NCI-H82 (cell line): ENCODE measurements around the gene ATF6.
"Not testable (repeated sequence)": the region's sequence is repeated elsewhere in the genome, so short reads cannot be mapped to it uniquely, and the experiment has no call there.

Source experiments
- DNase-seq: peaks from one replicate; lab custom pipeline; 2025; lab: John Stamatoyannopoulos, UW

ATF6 gene

DNA sequence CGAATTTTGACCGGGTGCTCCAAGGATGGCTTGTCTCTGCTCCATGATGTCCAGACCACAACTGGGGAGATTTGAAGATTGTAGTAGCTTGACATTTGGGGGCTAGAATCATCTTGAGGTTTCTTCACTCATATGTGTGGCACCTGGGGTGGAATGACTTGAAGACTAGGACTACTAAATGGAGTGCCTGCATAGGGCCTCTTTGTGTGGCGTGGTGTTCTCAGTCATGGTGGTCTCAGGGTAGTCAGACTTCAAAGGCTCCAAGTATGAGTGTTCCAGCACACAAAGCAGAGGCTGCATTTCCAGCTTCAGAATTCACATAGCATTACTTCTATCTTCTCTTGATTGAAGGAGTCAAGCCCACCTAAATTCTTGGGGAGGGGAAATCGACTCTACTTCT lies 16.8 kb downstream of the ATF6 start:
- DNase-seq, result no peak

DNA sequence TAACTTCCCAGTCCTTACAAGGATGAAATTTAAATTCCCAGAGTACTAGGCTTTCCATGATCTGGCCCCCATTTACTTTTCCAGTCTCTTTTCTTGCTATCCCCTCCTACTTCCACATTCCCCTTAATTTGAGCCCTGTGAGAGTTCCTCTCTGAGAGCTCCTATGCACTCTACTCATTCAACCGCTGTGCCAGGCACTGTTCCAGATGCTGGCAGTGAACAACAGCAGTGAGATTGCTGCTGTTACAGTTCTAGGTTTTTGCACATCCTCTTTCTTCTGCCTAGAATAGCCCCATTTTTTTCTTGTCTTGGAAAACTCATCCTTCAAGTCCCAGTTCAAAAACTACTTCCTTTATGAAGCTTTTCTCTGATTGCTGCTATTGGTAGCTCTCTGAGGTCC lies 18.8 kb downstream of the ATF6 start:
- no peak for DNase-seq

DNA sequence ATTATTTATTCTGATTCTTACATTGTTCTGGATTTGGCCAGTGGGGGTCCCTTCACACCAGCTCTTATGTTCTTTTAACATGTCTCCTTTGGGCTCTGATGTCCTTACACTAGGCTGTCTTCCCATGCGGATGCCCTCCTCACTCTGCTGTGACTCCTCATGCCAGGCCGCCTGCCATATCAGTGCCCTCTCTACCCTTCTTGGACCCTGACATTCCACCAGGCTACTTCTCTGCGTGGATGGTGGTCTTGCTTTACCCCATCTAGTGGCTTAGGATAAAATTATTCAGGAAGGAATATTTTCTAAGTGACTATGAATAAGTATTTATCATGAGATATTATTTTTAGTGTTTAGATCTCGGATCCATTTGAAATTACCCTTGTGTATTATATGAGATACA lies 21.2 kb downstream of the ATF6 start:
- DNase-seq, result no peak

DNA sequence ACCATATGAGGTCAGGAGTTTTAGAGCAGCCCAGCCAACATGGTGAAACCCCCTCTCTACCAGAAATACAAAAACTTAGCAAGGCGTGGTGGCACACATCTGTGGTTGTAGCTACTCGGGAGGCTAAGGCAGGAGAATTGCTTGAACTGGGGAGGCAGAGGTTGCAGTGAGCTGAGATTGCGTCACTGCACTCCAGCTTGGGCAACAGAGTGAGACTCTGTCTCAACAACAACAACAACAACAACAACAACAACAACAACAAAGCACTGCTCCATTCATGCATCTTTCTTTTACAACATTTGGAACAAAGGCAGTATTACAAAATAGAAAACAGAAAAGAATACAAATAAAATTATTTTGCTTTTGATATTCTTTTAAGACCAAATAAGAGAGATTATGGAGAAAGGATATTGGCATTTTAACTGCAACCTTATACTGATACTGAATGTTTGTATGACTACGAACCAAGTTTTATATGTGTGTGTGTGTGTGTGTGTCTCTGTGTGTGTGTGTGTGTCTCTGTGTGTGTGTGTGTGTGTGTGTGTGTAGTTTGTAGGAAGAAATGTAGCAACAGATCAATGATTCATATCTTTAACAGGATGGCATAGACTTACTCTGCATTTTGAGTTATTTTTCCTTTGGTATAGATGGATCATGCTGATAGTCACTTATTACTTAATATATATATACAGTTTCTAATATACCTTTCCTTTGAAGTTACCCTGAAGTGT lies 24.6 kb downstream of the ATF6 start:
- no peak for DNase-seq

DNA sequence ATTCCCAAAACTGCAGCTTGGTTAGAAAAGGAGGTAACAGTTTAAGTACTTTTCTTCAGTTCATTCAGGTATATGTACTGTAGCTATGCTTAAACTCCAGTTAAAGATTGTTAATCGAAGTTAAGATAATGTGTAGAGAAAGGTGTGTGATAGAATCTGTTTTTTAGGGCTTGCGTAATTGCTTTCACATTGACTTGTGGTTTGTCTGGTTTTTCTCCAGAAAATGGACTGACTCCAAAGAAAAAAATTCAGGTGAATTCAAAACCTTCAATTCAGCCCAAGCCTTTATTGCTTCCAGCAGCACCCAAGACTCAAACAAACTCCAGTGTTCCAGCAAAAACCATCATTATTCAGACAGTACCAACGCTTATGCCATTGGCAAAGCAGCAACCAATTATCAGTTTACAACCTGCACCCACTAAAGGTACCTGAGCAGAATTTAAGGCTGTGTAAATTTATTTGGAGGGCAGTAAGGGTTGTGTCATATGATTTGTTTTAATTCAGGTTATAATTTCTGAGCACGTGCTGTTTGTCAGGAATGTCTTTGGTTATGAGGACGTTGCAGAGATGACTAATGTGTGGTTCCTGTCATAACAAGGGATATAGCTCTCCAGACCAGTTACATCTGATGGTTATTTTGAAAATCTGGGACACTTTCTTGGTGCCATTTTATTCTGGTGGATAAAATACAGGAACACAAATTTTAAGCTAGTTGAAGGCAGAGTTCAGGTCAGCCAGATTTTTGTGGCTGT lies 26.0 kb downstream of the ATF6 start:
- DNase-seq, result no peak

DNA sequence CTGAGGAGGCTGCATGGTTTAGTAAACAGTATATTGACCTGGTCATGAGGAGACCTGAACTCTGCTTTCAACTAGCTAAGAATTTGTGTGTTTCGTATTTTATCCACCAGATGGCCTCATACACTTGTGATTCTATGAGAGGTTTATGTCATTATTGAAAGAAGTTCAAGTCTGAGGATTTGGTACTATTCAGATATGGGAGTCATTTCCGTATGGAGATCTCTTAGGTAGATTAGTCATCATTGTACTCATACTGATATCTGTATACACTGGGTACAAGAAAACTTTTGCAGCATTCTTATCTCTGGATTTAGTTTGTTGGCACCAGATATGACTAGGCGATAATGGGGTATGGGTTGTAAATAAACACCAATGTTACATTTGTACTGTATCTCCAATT lies 26.6 kb downstream of the ATF6 start:
- DNase-seq, result peak; percentile 71

DNA sequence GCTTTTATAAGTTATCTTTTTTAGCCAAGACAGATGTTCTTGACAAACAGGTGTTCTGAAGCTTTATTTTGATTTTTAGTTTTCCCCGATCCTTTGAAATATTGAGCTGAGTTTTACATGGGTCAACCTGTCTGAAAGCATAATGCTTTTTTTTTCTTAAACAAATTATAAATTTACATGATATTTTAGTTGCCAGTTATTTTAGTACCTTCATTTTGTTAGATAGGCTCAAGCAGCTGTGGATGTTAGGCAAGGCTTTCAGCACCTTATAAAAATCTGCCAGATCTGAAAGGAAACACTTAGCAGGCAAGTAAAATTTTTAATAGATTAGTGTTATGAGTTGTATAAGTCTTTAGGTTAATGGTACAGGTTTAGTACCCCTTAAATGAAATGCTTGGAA lies 33.7 kb downstream of the ATF6 start:
- DNase-seq, result no peak

DNA sequence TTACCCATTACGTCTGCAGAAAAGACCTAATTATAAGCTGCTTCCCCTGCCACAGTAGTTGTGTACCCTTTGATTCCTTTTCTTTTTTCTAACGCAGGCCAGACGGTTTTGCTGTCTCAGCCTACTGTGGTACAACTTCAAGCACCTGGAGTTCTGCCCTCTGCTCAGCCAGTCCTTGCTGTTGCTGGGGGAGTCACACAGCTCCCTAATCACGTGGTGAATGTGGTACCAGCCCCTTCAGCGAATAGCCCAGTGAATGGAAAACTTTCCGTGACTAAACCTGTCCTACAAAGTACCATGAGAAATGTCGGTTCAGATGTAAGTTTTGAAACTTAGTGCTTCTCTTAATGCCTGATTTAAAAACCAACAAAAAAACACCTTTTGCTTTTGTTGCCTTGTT lies 35.8 kb downstream of the ATF6 start:
- no peak for DNase-seq

DNA sequence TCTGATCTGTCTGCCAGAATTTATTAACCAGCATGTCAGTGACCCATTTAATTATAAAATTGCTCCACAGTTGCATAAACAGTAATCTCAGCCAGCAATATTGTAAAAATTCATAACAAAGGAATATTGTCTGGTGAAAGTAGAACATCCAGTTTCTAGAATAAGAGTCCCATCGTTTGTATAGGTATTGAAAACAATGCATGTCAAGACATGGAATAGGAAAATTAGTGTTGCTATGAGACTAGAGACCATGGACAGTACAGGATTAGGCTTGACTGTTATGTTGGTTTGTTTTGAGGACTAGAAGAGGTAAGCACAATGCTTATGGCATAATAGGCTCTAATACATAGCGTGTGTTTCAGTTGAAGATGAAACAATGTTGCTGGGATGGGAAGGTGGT lies 37.1 kb downstream of the ATF6 start:
- DNase-seq, result no peak

DNA sequence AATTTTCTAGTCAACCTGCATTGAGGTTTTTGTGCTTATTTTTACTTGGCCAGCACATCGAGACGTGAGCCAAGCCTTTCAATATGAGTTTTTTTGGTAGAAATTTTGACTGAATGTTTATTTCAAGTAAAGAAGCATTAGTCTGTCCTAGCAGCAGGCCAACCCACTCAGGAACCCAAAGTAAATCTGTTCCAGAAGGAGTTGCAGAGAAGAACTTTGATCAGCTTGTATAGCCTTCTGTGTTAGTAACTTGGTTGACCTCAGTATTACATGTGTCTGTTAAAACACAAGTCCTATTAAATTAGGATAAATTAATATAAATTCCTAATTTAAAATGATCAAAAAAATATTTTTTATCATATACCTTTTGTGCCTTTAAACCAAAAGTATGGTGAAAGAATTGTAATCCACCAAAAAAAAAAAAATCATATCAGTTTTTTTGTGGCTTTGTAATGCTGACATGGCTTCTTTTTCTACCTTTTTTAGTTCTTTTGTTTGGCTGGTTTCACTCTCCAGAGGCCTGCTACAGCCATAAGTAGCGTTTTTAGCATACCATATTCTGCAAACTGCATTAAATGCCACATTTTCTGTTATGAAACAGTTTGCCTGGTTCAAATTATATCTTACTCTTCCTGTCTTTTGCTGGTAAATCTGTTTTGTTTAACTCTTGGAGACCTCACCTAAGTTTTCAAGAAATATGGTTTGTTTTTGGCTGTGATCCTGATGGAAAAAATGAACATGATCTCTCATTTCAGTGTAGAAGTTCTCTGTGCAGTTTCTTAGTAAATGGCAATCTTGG lies 39.5 kb downstream of the ATF6 start:
- DNase-seq, result no peak

DNA sequence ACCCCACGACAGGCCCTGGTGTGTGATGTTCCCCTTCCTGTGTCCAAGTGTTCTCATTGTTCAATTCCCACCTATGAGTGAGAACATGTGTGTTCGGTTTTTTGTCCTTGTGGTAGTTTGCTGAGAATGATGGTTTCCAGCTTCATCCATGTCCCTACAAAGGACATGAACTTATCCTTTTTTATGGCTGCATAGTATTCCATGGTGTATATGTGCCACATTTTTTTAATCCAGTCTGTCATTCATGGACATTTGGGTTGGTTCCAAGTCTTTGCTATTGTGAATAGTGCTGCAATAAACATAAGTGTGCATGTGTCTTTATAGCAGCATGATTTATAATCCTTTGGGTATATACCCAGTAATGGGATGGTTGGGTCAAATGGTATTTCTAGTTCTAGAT lies 43.1 kb downstream of the ATF6 start:
- DNase-seq, result not testable (repeated sequence)

DNA sequence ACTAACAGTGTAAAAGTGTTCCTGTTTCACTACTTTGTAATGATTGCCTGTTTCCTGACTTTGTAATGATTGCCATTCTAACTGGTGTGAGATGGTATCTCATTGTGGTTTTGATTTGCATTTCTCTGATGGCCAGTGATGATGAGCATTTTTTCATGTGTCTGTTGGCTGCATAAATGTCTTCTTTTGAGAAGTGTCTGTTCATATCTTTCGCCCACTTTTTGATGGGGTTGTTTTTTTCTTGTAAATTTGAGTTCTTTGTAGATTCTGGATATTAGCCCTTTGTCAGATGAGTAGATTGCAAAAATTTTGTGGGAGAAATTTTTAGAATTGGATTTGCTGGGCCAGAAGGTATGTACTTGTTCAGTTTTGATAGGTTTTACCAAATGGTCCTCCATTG lies 43.5 kb downstream of the ATF6 start:
- not testable (repeated sequence) for DNase-seq

DNA sequence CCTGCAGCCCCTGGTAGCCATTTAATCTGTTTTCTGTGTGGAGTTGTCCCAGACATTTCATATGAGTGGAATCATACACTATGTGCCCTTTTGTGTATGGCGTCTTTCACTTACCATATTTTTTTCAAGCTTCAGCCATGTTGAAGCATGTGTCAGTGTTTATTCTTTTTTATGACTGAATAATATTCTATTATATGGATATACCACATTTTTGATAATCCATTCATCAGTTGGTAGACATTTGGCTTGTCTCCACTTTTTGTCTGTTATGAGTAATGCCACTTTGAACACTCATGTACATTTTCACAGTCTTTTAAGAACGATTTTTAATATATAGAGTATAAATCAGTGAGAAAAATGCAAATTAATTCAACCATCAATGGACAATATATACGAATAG lies 44.7 kb downstream of the ATF6 start:
- no peak for DNase-seq

DNA sequence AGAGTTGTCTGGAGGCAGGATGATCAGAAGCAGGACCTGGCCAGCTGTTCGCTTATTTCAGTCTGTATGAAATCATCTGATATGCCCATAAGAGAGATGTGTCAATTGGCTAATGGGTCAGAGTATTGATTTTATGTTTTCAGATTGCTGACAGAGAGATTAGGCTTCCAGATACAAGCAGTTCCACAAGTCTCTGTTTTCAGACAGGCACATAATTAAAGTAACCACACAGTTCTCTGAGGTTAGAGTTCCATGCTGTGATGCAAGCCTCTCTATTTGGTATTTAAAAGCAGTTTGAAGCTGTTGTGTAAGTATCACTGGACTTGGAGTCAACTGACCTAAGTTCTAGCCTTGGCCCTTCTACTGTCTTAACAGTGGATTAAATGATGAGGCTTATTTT lies 50.1 kb downstream of the ATF6 start:
- DNase-seq, result no peak

DNA sequence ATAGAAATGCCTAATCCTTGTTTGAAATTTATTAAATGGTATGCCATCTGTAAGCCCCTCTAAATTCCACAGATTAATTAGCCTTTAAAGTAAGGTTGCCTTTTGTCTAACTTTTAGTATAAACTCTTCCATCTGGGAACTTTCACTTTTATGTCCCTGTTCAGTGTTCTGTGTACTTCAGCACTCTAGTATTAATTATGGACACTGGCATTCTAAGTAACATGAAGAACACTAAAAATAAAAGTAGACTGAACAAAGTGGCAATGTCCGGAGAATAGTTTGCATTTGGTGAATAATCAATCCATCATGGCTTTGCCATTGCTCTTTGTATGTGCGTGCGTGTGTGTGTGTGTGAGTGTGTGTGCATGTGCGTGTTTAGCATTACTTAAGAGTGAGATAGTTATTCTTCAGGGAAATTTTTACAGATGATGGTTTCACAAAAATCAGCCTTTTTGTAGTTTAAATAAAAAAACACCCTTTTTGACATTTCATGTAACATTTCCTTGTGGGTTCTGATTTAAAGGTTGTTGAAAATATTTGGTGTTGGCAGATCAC lies 51.1 kb downstream of the ATF6 start:
- no peak for DNase-seq

DNA sequence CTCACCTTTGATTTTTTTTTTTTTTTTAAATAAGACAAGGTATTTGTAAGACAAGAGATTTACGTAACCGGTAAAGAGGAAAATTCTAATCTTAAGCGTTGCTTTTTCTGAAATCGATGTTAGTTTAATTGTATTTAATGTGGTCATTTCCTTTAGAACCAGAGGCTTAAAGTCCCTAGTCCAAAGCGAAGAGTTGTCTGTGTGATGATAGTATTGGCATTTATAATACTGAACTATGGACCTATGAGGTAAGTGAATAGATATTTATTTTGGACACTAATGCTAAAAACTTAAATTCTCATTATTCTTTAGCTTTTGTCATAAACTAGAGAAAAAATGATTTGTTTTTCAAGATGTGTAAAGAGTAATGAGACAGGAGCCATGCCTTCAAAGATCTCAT lies 54.8 kb downstream of the ATF6 start:
- DNase-seq, result no peak

DNA sequence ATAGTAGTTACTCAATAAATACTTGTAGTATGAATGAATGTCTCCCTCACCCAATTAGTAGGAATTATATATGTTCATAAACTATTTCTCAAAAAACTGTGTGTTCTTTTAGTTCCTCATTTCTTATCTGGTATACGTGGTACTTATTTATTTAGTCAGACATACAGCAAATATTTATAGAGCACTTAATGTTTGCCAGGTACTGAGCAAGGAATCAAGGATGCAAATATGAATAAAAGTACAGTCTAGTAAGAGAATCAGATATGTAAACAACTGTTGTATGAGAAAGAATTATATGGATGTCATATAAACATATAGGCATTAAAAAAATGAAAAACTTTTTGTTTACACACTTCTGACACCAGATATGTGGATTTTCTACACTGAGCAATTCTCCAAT lies 58.5 kb downstream of the ATF6 start:
- no peak for DNase-seq

DNA sequence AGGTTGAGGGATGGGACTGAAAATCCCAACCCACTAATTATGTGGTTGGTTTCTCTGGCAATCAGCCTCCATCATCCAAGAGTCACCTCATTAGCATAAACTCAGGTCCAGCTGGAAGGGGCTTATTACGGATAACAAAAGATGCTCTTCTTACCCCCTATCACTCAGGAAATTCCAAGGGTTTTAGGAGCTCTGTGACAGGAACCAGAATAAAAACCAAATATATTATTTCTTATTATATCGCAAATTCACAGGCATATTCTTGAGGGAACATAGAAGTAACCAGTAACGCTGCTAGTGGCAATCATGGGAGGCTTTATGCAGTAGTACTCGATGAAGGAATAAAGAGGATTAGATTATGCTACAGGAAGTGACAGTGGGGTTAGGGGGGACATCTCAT lies 59.7 kb downstream of the ATF6 start:
- DNase-seq, result no peak

DNA sequence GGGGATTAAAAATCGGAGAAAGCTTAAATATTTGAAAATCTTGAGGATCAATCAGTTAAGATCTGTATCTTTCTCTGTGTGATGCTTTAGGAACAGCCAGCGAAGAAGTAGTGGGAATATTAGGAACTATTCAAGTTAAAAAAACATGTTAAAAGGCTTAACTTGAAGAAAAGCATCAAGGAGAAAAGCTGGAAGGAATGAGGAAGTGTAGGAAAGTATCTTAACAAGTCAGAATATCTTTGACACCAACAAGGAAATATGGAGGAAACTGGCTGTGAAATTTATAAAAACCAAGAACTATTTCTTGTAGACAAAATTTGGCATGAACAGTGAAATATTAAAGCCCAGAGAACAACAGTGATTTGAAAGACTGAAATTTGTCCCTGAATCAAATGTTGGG lies 60.4 kb downstream of the ATF6 start:
- no peak for DNase-seq

DNA sequence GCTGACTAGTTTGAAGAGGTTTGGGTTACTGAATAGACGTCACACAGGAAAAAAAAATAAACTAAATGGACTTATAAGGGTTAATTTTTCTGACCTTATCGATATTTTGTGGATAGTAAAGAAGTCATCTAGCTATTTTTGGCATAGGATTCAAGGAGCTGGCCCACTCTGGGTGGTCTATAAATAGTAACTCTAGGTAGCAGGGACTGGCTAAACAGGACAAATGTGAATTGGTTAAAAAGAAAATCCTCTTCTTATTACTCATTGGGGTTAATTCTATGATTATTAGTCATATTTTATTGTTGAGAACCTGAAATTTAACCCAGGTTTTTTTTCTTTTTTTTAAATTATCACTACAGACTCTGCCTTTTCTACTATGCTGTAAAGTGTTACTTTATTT lies 61.7 kb downstream of the ATF6 start:
- no peak for DNase-seq

DNA sequence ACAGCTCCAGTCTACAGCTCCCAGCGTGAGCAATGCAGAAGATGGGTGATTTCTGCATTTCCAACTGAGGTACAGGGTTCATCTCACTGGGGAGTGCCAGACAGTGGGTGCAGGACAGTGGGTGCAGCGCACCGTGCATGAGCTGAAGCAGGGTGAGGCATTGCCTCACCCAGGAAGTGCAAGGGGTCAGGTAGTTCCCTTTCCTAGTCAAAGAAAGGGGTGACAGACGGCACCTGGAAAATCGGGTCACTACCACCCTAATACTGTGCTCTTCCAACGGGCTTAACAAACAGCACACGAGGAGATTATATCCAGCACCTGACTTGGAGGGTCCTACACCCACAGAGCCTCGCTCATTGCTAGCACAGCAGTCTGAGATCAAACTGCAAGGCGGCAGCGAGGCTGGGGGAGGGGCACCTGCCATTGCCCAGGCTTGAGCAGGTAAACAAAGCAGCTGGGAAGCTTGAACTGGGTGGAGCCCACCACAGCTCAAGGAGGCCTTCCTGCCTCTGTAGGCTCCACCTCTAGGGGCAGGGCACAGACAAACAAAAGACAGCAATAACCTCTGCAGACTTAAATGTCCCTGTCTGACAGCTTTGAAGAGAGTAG lies 66.3 kb downstream of the ATF6 start:
- DNase-seq, result not testable (repeated sequence)

DNA sequence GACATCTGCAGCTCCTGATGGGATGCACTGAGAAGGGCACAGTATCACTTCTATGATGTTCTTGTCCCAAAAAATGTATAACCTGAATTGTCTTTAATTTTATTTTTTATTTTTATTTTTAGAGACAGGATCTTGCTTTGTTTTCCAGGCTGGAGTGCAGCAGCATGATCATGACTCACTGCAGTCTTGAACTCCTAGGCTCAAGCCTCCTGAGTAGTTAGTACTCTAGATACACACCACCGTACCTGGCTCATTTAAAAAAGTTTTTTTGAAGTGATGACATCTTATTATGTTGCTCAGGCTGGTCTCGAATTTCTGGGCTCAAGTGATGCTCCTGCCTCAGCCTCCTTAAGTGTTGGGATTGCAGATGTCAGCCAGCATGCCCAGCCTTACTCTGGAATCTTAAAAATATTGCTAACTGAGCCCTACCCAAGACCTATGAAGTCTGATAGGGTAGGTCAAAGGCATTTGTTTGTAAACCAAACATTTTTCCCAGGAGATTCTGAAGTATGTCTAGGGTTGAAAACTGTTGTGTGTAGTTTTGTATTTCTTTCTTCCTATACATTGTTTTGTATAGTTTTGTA lies 68.9 kb downstream of the ATF6 start:
- no peak for DNase-seq
